ENCODE results near the gene NINL.

DNA sequence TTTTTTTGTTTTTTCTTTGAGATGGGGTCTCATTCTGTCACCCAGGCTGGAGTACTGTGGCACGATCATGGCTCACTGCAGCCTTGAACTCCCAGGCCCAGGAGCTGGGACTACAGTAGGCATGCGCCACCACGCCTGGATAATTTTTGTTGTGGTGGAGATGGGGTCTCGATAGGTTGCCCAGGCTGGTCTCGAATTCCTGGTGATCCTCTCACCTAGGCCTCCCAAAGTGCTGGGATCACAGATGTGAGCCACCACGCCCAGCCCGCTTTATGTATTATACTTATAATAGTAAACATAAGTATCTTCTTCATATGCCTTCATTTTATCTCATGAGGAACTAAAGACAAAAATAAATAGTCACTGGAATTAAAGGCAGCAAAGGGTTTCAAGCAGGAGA is 114.3 kb downstream of the NINL start:
- TF ChIP-seq, protein P1, sequence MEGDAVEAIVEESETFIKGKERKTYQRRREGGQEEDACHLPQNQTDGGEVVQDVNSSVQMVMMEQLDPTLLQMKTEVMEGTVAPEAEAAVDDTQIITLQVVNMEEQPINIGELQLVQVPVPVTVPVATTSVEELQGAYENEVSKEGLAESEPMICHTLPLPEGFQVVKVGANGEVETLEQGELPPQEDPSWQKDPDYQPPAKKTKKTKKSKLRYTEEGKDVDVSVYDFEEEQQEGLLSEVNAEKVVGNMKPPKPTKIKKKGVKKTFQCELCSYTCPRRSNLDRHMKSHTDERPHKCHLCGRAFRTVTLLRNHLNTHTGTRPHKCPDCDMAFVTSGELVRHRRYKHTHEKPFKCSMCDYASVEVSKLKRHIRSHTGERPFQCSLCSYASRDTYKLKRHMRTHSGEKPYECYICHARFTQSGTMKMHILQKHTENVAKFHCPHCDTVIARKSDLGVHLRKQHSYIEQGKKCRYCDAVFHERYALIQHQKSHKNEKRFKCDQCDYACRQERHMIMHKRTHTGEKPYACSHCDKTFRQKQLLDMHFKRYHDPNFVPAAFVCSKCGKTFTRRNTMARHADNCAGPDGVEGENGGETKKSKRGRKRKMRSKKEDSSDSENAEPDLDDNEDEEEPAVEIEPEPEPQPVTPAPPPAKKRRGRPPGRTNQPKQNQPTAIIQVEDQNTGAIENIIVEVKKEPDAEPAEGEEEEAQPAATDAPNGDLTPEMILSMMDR (conservative IDR thresholded peaks at IDR 0.05 in 1 of 2, IDR thresholded peaks at IDR 0.05 in 1 of 2; ENCODE audit: extremely low read depth in 1 of 2, insufficient read depth in 1 of 2, low read depth in 1 of 2, low read length in 2 of 2): no peak
- no peak for TF ChIP-seq EZH2 (IDR thresholded peaks at IDR 0.05; ENCODE audit: borderline replicate concordance, low read length)
